H1 (cell line): ENCODE measurements around the gene LMAN2. TPM values are rescaled to one million over a fixed set of nuclear protein-coding genes. Genes with fewer than 3 reads are reported as not detected.

Experiments used
- CTCF ChIA-PET: fragments of 300-600 bp; sonication (Branson Sonifier 250); formaldehyde crosslinking; loops from one replicate; lab custom pipeline; 2021; ENCODE audit not compliant: partially characterized antibody; lab: Charles Lee
- POLR2A ChIA-PET: fragments of 300-600 bp; sonication (Branson Sonifier 250); formaldehyde crosslinking; loops from one replicate; lab custom pipeline; 2021; ENCODE audit warnings: inconsistent platforms; ENCODE audit not compliant: partially characterized antibody; lab: Charles Lee
- DNase-seq, 2 experiments: peaks; one replicate each; pipeline versions ENCODE4 v3.0.0 to v3.0.0-alpha.2; 2010 to 2022; ENCODE audit warnings: low spot score in 2 of 2, low read depth in 1 of 2, mixed read lengths in 1 of 2
- FAIRE-seq: peaks from 2 replicates; lab custom pipeline; 2011; peaks lifted over from hg19 to GRCh38; lab: Jason Lieb, UNC
- H2AFZ ChIP-seq: 2 replicates; pipeline ENCODE4 v1.8.1; 2012; ENCODE audit warnings: low read length, inconsistent platforms
- H2AK5ac ChIP-seq: 2 replicates; pipeline ENCODE4 v1.6.1; 2013; ENCODE audit warnings: low read depth, low read length
- H2BK120ac ChIP-seq: replicated peaks from 2 replicates; pipeline ENCODE3; 2013; ENCODE audit warnings: low read depth, low read length, inconsistent platforms
- H2BK12ac ChIP-seq: 2 replicates; pipeline ENCODE4 v1.6.1; 2013; ENCODE audit warnings: low read depth, low read length
- H2BK15ac ChIP-seq: 2 replicates; pipeline ENCODE4 v1.6.1; 2013; ENCODE audit warnings: low read length
- H2BK20ac ChIP-seq: 2 replicates; pipeline ENCODE4 v1.6.1; 2013; ENCODE audit warnings: low read length
- H2BK5ac ChIP-seq: 2 replicates; pipeline ENCODE4 v1.6.1; 2013; ENCODE audit warnings: low read depth, low read length
- H3K14ac ChIP-seq: 2 replicates; pipeline ENCODE4 v1.6.1; 2013; ENCODE audit warnings: inconsistent platforms; ENCODE audit not compliant: insufficient read length
- H3K18ac ChIP-seq: 2 replicates; pipeline ENCODE4 v1.6.1; 2013; ENCODE audit warnings: low read length; ENCODE audit errors: extremely low read depth
- H3K23ac ChIP-seq: 2 replicates; pipeline ENCODE4 v1.6.1; 2013; ENCODE audit warnings: inconsistent platforms; ENCODE audit not compliant: insufficient read length
- H3K23me2 ChIP-seq: 2 replicates; pipeline ENCODE4 v1.6.1; 2013; ENCODE audit warnings: low read depth, low read length
- H3K27ac ChIP-seq: 2 replicates; pipeline ENCODE4 v1.6.1; 2011; ENCODE audit warnings: low read depth, low read length, inconsistent platforms
- H3K27me3 ChIP-seq, 4 experiments: replicated peaks in 1 of 4; 1 replicate in 1 of 4; 2 replicates in 3 of 4; pipeline versions ENCODE4 v1.6.1 to v1.8.1; 2011 to 2013; ENCODE audit warnings: low read length in 3 of 4, mild to moderate bottlenecking in 3 of 4, inconsistent platforms in 2 of 4, mixed read lengths in 2 of 4, moderate library complexity in 1 of 4; ENCODE audit not compliant: control insufficient read depth in 3 of 4, insufficient read depth in 3 of 4; ENCODE audit errors: extremely low read depth in 1 of 4
- H3K36me3 ChIP-seq, 4 experiments: 2 replicates each; pipeline versions ENCODE4 v1.6.1 to v1.8.1; 2011 to 2013; ENCODE audit warnings: mild to moderate bottlenecking in 4 of 4, low read length in 3 of 4, moderate library complexity in 2 of 4, control low read depth in 1 of 4, inconsistent platforms in 1 of 4; ENCODE audit not compliant: insufficient read depth in 4 of 4, control insufficient read depth in 2 of 4
- H3K4ac ChIP-seq: replicated peaks from 2 replicates; pipeline ENCODE3; 2013; ENCODE audit warnings: low read length, low read depth, mixed read lengths, inconsistent platforms; ENCODE audit not compliant: insufficient read length
- H3K4me1 ChIP-seq, 4 experiments: replicated peaks in 1 of 4; 1 replicate in 1 of 4; 2 replicates in 3 of 4; pipeline versions ENCODE4 v1.6.1 to v1.8.1; 2011 to 2013; ENCODE audit warnings: low read length in 3 of 4, inconsistent platforms in 2 of 4, mixed read lengths in 1 of 4; ENCODE audit not compliant: insufficient read depth in 4 of 4, control insufficient read depth in 3 of 4
- H3K4me2 ChIP-seq, 2 experiments: 2 replicates each; pipeline versions ENCODE4 v1.6.1 to v1.8.1; 2011 to 2013; ENCODE audit warnings: low read depth in 2 of 2, low read length in 2 of 2, control low read depth in 1 of 2, inconsistent platforms in 1 of 2, mild to moderate bottlenecking in 1 of 2; ENCODE audit not compliant: insufficient read depth in 1 of 2
- H3K4me3 ChIP-seq, 4 experiments: fragments of 200-600, 300-600 bp in 1 of 4; sonication (generic), shearing (Covaris generic), sonication (Bioruptor Twin) in 1 of 4; 2 replicates each; pipeline versions ENCODE4 v1.5.1 to v1.8.1; 2011 to 2016; ENCODE audit warnings: low read length in 4 of 4, low read depth in 3 of 4, control low read depth in 2 of 4, inconsistent platforms in 2 of 4, mild to moderate bottlenecking in 2 of 4, mixed read lengths in 1 of 4, moderate library complexity in 1 of 4; ENCODE audit not compliant: insufficient read depth in 2 of 4; ENCODE audit errors: extremely low read depth in 1 of 4
- H3K56ac ChIP-seq: replicated peaks from 2 replicates; pipeline ENCODE3; 2013; ENCODE audit warnings: low read depth, mild to moderate bottlenecking, mixed read lengths, low read length, inconsistent platforms; ENCODE audit not compliant: insufficient read length
- H3K79me1 ChIP-seq: 2 replicates; pipeline ENCODE4 v1.6.1; 2013; ENCODE audit warnings: low read depth, low read length, control low read depth
- H3K79me2 ChIP-seq, 2 experiments: 2 replicates each; pipeline versions ENCODE4 v1.6.1 to v1.8.1; 2012 to 2013; ENCODE audit warnings: low read length in 2 of 2, mild to moderate bottlenecking in 2 of 2, inconsistent platforms in 1 of 2; ENCODE audit not compliant: insufficient read depth in 2 of 2, control insufficient read depth in 1 of 2
- H3K9ac ChIP-seq, 4 experiments: replicated peaks in 1 of 4; 1 replicate in 1 of 4; 2 replicates in 3 of 4; pipeline versions ENCODE4 v1.6.1 to v1.8.1; 2011 to 2013; ENCODE audit warnings: low read depth in 3 of 4, low read length in 3 of 4, control low read depth in 2 of 4, mild to moderate bottlenecking in 2 of 4, moderate library complexity in 2 of 4, inconsistent platforms in 1 of 4; ENCODE audit errors: extremely low read depth in 1 of 4
- H3K9me3 ChIP-seq, 2 experiments: 2 replicates each; pipeline versions ENCODE4 v1.6.1 to v1.8.1; 2012 to 2013; ENCODE audit warnings: mild to moderate bottlenecking in 2 of 2, moderate library complexity in 2 of 2, control low read depth in 1 of 2, inconsistent platforms in 1 of 2, low read depth in 1 of 2, low read length in 1 of 2, mixed read lengths in 1 of 2; ENCODE audit not compliant: insufficient read depth in 2 of 2
- H4K20me1 ChIP-seq, 2 experiments: replicated peaks in 1 of 2; 2 replicates each; pipeline versions ENCODE3 to v1.8.1; 2011 to 2013; ENCODE audit warnings: inconsistent platforms in 2 of 2, low read length in 2 of 2, mild to moderate bottlenecking in 1 of 2; ENCODE audit not compliant: insufficient read depth in 2 of 2, control insufficient read depth in 1 of 2
- H4K5ac ChIP-seq: 2 replicates; pipeline ENCODE4 v1.6.1; 2013; ENCODE audit warnings: low read length, low read depth, mixed read lengths, inconsistent platforms; ENCODE audit not compliant: insufficient read length
- H4K8ac ChIP-seq: 2 replicates; pipeline ENCODE4 v1.8.0; 2013; ENCODE audit warnings: mild to moderate bottlenecking, moderate library complexity, low read length, inconsistent platforms; ENCODE audit not compliant: insufficient read depth; ENCODE audit errors: extremely low read depth
- H4K91ac ChIP-seq: replicated peaks from 2 replicates; pipeline ENCODE3; 2013; ENCODE audit warnings: low read length, mixed read lengths, inconsistent platforms; ENCODE audit not compliant: insufficient read length
- BRCA1 ChIP-seq: IDR thresholded peaks from 2 replicates; pipeline ENCODE4 v1.6.1; 2012; ENCODE audit warnings: low read depth, low read length, improper control_type of control experiment
- CEBPB ChIP-seq: IDR thresholded peaks from 2 replicates; pipeline ENCODE4 v1.6.1; 2012; ENCODE audit warnings: low read depth, low read length
- CREB1 ChIP-seq: IDR thresholded peaks from 2 replicates; pipeline ENCODE4 v1.6.1; 2012; ENCODE audit warnings: inconsistent platforms
- GTF2F1 ChIP-seq: IDR thresholded peaks from 2 replicates; pipeline ENCODE4 v1.6.1; 2012; ENCODE audit warnings: low read depth, low read length, improper control_type of control experiment, borderline replicate concordance
- HDAC2 ChIP-seq, 2 experiments: fragments of 300-600 bp in 1 of 2; sonication (generic) in 1 of 2; IDR thresholded peaks; 2 replicates each; pipeline ENCODE4 v1.6.1; 2011 to 2012; ENCODE audit warnings: low read depth in 2 of 2, low read length in 2 of 2, mild to moderate bottlenecking in 2 of 2, moderate library complexity in 2 of 2, borderline replicate concordance in 1 of 2, inconsistent platforms in 1 of 2
- KDM5A ChIP-seq: fragments of 200-600 bp; IDR thresholded peaks from 2 replicates; pipeline ENCODE4 v1.7.1; 2012; ENCODE audit warnings: mild to moderate bottlenecking, low read length, inconsistent platforms, mixed read lengths
- MAFK ChIP-seq: IDR thresholded peaks from 2 replicates; pipeline ENCODE4 v1.6.1; 2012; ENCODE audit warnings: low read depth, mild to moderate bottlenecking, improper control_type of control experiment, low read length
- NRF1 ChIP-seq: IDR thresholded peaks from 2 replicates; pipeline ENCODE4 v1.6.1; 2011; ENCODE audit warnings: mild to moderate bottlenecking, low read depth, low read length, improper control_type of control experiment
- RBBP5 ChIP-seq: IDR thresholded peaks from 2 replicates; pipeline ENCODE4 v1.7.1; 2012; ENCODE audit warnings: low read depth, mild to moderate bottlenecking, inconsistent platforms, low read length, moderate library complexity, borderline replicate concordance
- SP1 ChIP-seq: IDR thresholded peaks from 2 replicates; pipeline ENCODE4 v1.6.1; 2011; ENCODE audit warnings: low read depth, low read length
- USF2 ChIP-seq: IDR thresholded peaks from 2 replicates; pipeline ENCODE4 v1.6.1; 2011; ENCODE audit warnings: low read length, improper control_type of control experiment
- ZNF274 ChIP-seq: IDR thresholded peaks from 2 replicates; pipeline ENCODE4 v1.7.0; 2012; ENCODE audit warnings: low read length, borderline replicate concordance; ENCODE audit errors: extremely low read depth
- WGBS, 2 experiments: shearing (Covaris generic) in 1 of 2; methylation state at CpG; one replicate each; pipeline versions ENCODE4 v1.1.6 to v1.1.7; 2013 to 2015; ENCODE audit warnings: low lambda C conversion rate in 2 of 2, mixed read lengths in 2 of 2, inconsistent platforms in 1 of 2, low coverage in 1 of 2, missing lambda C conversion rate in 1 of 2; ENCODE audit not compliant: insufficient replicate concordance in 2 of 2, insufficient coverage in 1 of 2, insufficient read length in 1 of 2; ENCODE audit errors: extremely low coverage in 1 of 2, missing lambda C conversion rate in 1 of 2; 5-methylcytosine and 5-hydroxymethylcytosine counted together
- polyA plus RNA-seq, 7 experiments: library from polyadenylated mRNA; depleted of rRNA in 3 of 7; stranded (reverse) in 5 of 7; unstranded in 2 of 7; fragments of >200 nt in 5 of 7; fragments of 200-250 nt in 2 of 7; gene quantifications; 1 replicate in 5 of 7; 2 replicates in 1 of 7; 4 replicates in 1 of 7; pipeline versions ENCODE4 v1.2.1 to v1.2.3, GENCODE V29; 2011 to 2013; ENCODE audit warnings: missing spikeins in 2 of 7, mixed read lengths in 2 of 7
- total RNA-seq: library from RNA; stranded (reverse); fragmentation: NEBNext Ultra II Directional; extraction: Animal tissue kit (Norgen Biotek cat#: 25700); gene quantifications from 2 replicates; pipeline ENCODE4 v1.2.1, GENCODE V29; 2021

Gene LMAN2
- total and polyA plus RNA-seq, 2 of the 8 experiments (the other 6 are each of a cell fraction or from before 2014, with no cell fraction given), result 116 to 225 TPM

DNA sequence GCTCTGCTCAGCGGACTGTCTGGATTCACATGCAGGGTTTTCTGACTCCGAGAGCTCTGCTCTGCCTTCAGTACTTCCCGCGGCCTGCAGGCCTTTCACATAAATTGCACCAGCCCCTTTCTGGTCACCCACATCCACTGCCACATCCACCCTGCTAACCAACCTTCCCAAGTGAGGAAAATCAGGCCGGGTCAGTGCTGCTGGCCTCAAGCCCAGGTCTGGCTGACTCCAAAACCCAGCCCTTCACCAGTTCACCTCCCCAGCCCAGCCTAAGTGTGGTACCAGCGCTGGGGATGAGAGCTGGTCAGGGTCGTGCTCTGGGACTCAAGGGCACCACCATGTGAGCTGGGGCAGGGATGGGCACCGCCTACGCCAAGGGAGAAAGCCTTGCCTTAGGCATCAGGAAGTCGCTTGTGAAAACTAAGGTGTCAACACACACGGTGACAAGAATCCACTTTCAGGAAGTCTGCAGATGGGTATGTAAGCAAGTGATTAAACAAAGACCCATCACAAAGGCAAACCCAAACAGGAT lies 12.3 kb downstream of the LMAN2 start:
- H3K36me3 ChIP-seq, result peaks cover 16 to 29% (median 22%) of the 10 kb centered on the region in 4 experiments; a peak in 7 of 8 replicates
- peaks cover 3 to 27% of the 10 kb centered on the region in 2 experiments; a peak in 2 of 4 replicates for H3K79me2 ChIP-seq
- no peak overlapping the region for H4K91ac ChIP-seq
- no peak overlapping the region for H3K4me2 ChIP-seq
- H3K18ac ChIP-seq, result no peak overlapping the region; the same call in 1 of the 2 replicates
- H2BK20ac ChIP-seq, result no peak overlapping the region
- H4K5ac ChIP-seq, result no peak overlapping the region
- POLR2A ChIA-PET, result interaction anchor here (0.8 to 1.7 kb wide), 6 partner anchors 10 to 104 kb away, joined by 3 to 5 read pairs (median 4); no protein-coding TSS in a partner anchor
- peak overlapping the region; percentile 39 for H3K4ac ChIP-seq
- H3K56ac ChIP-seq, result no peak overlapping the region
- peak overlapping the region; percentile 72; the same call in 1 of the 2 replicates for H2BK5ac ChIP-seq
- H3K23me2 ChIP-seq, result no peaks in the 10 kb centered on the region
- CTCF ChIA-PET, result interaction anchor here (1.1 to 10.3 kb wide), 5 partner anchors 11 to 31 kb away, joined by 3 to 100 read pairs (median 4); partner anchors contain the start of gene LMAN2
- H3K79me1 ChIP-seq, result peaks cover 9% of the 10 kb centered on the region
- peak overlapping the region; percentile 55; the same call in 1 of the 2 replicates for H2BK12ac ChIP-seq
- no peak overlapping the region for H2AFZ ChIP-seq
- no peak overlapping the region for H3K14ac ChIP-seq
- H3K27ac ChIP-seq, result no peak overlapping the region
- H3K4me3 ChIP-seq, result no peak overlapping the region
- H4K20me1 ChIP-seq, result peaks cover 2 to 12% of the 10 kb centered on the region in 2 experiments
- no peak overlapping the region for H2BK120ac ChIP-seq
- H3K23ac ChIP-seq, result no peak overlapping the region
- no peak overlapping the region for H2BK15ac ChIP-seq
- peak overlapping the region in 1 of 4 experiments; percentile 21; a peak in 1 of 7 replicates for H3K9ac ChIP-seq
- H3K27me3 ChIP-seq, result no peaks in the 10 kb centered on the region
- H3K9me3 ChIP-seq, result no peaks in the 10 kb centered on the region
- H3K4me1 ChIP-seq, result peaks cover 0 to 5% (median 3%) of the 10 kb centered on the region in 4 experiments; a peak in 4 of 7 replicates
- no peak overlapping the region for H2AK5ac ChIP-seq
- FAIRE-seq (no peak), DNase-seq (no peak)
- H4K8ac ChIP-seq, result no peak overlapping the region
- 92% methylated on average over 11 of the region's 11 CpGs; no CpG with 5 or more reads in 1 of the 2 experiments for WGBS, 2 experiments
- TF ChIP-seq SP1, result no peak
- no peak for TF ChIP-seq BRCA1
- TF ChIP-seq HDAC2 (IDR thresholded peaks at IDR 0.05; ENCODE audit: borderline replicate concordance in 1 of 2, low read depth in 2 of 2, low read length in 2 of 2), result no peak
- TF ChIP-seq NRF1, result no peak
- TF ChIP-seq GTF2F1, result no peak
- no peak for TF ChIP-seq CEBPB
- no peak for TF ChIP-seq USF2
- no peak for TF ChIP-seq KDM5A
- TF ChIP-seq CREB1, result no peak
- no peak for TF ChIP-seq ZNF274
- TF ChIP-seq RBBP5, result no peak
- TF ChIP-seq MAFK, result no peak
